ENCODE measurements around the gene TEX2.
A peak's percentile ranks its signal among the peaks of the same experiment; 100 is the strongest.

Gene TEX2

DNA sequence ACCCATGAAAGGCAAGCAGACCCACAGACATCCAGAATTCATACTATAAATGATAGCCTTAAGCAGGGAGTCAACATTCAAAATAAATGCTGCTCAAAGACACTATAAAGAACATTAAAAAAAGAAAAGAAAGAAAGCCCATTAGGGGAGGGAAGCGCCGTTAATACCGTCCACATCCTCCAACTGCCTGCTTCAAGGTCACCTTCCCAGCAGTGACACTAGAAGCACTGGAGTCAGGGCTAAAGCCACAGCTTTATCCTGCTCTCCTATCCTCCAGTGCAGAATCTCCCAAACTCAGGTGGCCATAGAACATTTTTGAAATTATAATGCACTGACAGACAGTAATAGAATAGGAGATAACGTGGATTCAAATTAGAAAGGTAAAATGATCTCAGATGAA lies 59.4 kb downstream of the TEX2 start:
- 80% methylated on average over 3 of the region's 4 CpGs for WGBS
- no peaks in the 10 kb centered on the region for H3K27me3 ChIP-seq (ENCODE audit: control insufficient read depth in 1 of 2, insufficient read depth in 1 of 2, low read length in 2 of 2)

DNA sequence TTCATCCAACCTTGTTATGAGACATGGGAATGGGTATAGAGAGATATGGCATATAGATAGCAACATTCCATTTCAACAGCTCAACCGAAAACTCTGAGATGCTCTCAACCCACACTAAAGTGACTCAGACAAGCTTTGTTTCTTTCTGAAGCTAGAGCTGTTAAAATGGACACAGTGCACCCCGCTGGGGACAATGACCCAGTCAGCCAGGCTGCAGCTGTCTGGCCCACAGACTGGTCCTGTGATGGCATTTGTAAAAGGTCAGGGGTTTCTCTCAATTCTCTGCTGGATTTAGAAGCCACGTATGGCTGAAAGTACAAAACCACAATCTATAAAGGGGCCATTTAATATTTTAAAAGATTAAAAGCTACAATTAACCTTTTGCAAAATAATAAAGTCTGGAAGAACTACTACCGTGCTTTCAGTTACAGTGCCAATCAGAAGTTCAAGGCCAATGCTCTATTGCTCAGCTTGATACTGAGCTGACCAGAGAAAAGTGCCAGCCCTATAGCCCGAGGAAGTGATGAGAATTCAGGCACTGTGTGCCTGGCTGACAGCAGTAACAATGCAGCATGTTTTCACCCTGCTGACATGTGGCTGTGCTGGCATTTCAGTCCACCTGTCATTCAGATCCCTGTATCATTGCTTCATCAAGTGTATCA lies 60.2 kb downstream of the TEX2 start:
- Histone ChIP-seq H3K18ac (ENCODE audit: low read depth in 1 of 2, low read length in 2 of 2) (peak overlapping the region; percentile 18 to 45), H2BK5ac (ENCODE audit: low read depth, low read length, poor library complexity, severe bottlenecking) (no peak overlapping the region), H3K27ac (ENCODE audit: low read length, poor library complexity, severe bottlenecking) (peak overlapping the region; percentile 62), H2BK120ac (ENCODE audit: low read depth, low read length) (no peak overlapping the region), H2AFZ (ENCODE audit: low read depth, low read length) (no peak overlapping the region), H3K79me1 (replicated peaks; ENCODE audit: low read length, poor library complexity, severe bottlenecking) (peaks cover 20% of the 10 kb centered on the region), H4K91ac (ENCODE audit: low read length) (peak overlapping the region; percentile 43), H3K4ac (ENCODE audit: low read depth in 1 of 2, low read length in 2 of 2) (no peak overlapping the region), H3K9ac (ENCODE audit: low read length) (peak overlapping the region; percentile 19), H3K4me2 (ENCODE audit: low read length, poor library complexity, severe bottlenecking) (no peak overlapping the region), H3K27me3 (ENCODE audit: control insufficient read depth in 1 of 2, insufficient read depth in 1 of 2, low read length in 2 of 2) (no peaks in the 10 kb centered on the region), H2BK12ac (ENCODE audit: low read length in 2 of 2) (peak overlapping the region in 1 of 2 experiments; percentile 45), H4K8ac (ENCODE audit: low read length) (no peak overlapping the region), H3K23ac (ENCODE audit: low read length in 2 of 2) (no peak overlapping the region), H3K4me3 (ENCODE audit: insufficient read depth in 1 of 2, low read depth in 1 of 2, low read length in 2 of 2) (no peak overlapping the region), H3K9me3 (ENCODE audit: control insufficient read depth, low read length) (no peaks in the 10 kb centered on the region), H3K14ac (ENCODE audit: low read length in 2 of 2) (no peak overlapping the region), H2BK15ac (ENCODE audit: low read depth, poor library complexity, severe bottlenecking) (no peak overlapping the region), H3K36me3 (ENCODE audit: control insufficient read depth in 1 of 2, insufficient read depth in 2 of 2, low read depth in 1 of 2, low read length in 2 of 2) (no peaks in the 10 kb centered on the region), H3K4me1 (ENCODE audit: control insufficient read depth, insufficient read depth, low read depth, low read length) (peaks cover 10% of the 10 kb centered on the region), H2AK5ac (ENCODE audit: low read length, severe bottlenecking) (no peak overlapping the region)
- 49% methylated on average over 4 of the region's 5 CpGs for WGBS
- DNase-seq = peak; percentile 72

More for the DNA sequence above, 59.4 kb downstream of the TEX2 start:
- no peak overlapping the region for H3K9ac ChIP-seq (ENCODE audit: low read length)
- H3K4me3 ChIP-seq (ENCODE audit: insufficient read depth in 1 of 2, low read depth in 1 of 2, low read length in 2 of 2) = no peak overlapping the region
- H3K4me1 ChIP-seq (ENCODE audit: control insufficient read depth, insufficient read depth, low read depth, low read length) = peaks cover 12% of the 10 kb centered on the region
- H4K8ac ChIP-seq (ENCODE audit: low read length) = no peak overlapping the region
- H2AFZ ChIP-seq (ENCODE audit: low read depth, low read length) = no peak overlapping the region
- no peaks in the 10 kb centered on the region for H3K36me3 ChIP-seq (ENCODE audit: control insufficient read depth in 1 of 2, insufficient read depth in 2 of 2, low read depth in 1 of 2, low read length in 2 of 2)
- H2BK12ac ChIP-seq (ENCODE audit: low read length in 2 of 2) = no peak overlapping the region
- H3K18ac ChIP-seq (ENCODE audit: low read depth in 1 of 2, low read length in 2 of 2) = no peak overlapping the region
- no peak overlapping the region for H3K27ac ChIP-seq (ENCODE audit: low read length, poor library complexity, severe bottlenecking)
- H3K14ac ChIP-seq (ENCODE audit: low read length in 2 of 2) = no peak overlapping the region
- no peak for DNase-seq
- no peak overlapping the region for H4K91ac ChIP-seq (ENCODE audit: low read length)
- no peak overlapping the region for H3K23ac ChIP-seq (ENCODE audit: low read length in 2 of 2)
- no peaks in the 10 kb centered on the region for H3K9me3 ChIP-seq (ENCODE audit: control insufficient read depth, low read length)
- peaks cover 24% of the 10 kb centered on the region for H3K79me1 ChIP-seq (replicated peaks; ENCODE audit: low read length, poor library complexity, severe bottlenecking)
- no peak overlapping the region for H2AK5ac ChIP-seq (ENCODE audit: low read length, severe bottlenecking)
- no peak overlapping the region for H2BK120ac ChIP-seq (ENCODE audit: low read depth, low read length)
- no peak overlapping the region for H3K4me2 ChIP-seq (ENCODE audit: low read length, poor library complexity, severe bottlenecking)
- no peak overlapping the region for H3K4ac ChIP-seq (ENCODE audit: low read depth in 1 of 2, low read length in 2 of 2)
- H2BK15ac ChIP-seq (ENCODE audit: low read depth, poor library complexity, severe bottlenecking) = no peak overlapping the region
- H2BK5ac ChIP-seq (ENCODE audit: low read depth, low read length, poor library complexity, severe bottlenecking) = no peak overlapping the region

DNA sequence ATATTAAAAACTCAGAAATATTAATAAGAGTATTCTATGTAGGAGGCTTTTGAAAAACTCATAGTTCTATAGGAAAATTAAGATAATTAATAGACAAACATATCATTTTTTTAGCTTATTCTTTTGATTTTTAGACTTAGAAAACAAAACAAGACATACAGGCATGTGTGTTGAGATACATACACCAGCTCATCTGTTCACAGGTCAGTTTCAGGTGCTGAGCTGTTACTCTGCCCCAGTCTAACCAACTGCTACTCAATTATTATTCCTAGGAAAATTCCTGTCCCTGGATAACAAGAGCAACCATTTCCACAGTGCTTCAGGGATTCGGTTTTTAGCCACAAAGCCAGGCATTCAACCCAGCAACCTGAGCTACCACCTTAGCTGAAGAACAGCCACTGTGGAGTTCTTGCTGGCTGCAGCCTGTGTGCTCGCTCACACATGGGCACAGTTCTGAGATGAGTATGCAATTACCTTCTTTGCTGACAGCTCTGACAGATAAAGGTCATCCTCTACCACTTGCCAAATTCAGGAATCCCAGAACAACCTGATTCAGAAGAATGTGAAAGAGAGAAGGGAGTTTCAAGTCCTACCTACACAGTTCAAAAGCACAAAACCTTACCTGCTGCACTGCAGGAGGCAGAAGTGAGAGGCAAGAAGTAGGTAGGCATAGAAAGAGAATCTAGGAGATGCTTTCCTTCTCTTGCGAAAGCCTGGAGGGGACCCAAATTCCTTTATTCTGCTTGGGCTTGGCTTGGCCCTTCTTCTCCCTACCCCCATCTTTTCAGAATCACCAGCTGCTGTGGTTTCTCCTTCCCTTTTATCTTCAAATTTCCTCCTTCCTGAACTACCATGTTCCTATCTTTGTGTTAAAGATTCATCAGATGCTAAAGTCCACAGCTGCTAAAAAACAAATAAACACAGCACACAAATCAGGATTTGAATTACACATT lies 62.7 kb downstream of the TEX2 start:
- Histone ChIP-seq H3K18ac (ENCODE audit: low read depth in 1 of 2, low read length in 2 of 2) (no peak overlapping the region), H3K14ac (ENCODE audit: low read length in 2 of 2) (no peak overlapping the region)
- 98% methylated on average over 3 of the region's 3 CpGs for WGBS

More for the DNA sequence above, 62.7 kb downstream of the TEX2 start:
- Histone ChIP-seq H2AFZ (ENCODE audit: low read depth, low read length) (no peak overlapping the region), H2BK12ac (ENCODE audit: low read length in 2 of 2) (peak overlapping the region in 1 of 2 experiments; percentile 12), H3K36me3 (ENCODE audit: control insufficient read depth in 1 of 2, insufficient read depth in 2 of 2, low read depth in 1 of 2, low read length in 2 of 2) (no peaks in the 10 kb centered on the region), H3K9ac (ENCODE audit: low read length) (no peak overlapping the region), H3K4me2 (ENCODE audit: low read length, poor library complexity, severe bottlenecking) (no peak overlapping the region), H2BK120ac (ENCODE audit: low read depth, low read length) (no peak overlapping the region), H3K4me3 (ENCODE audit: insufficient read depth in 1 of 2, low read depth in 1 of 2, low read length in 2 of 2) (no peak overlapping the region), H3K23ac (ENCODE audit: low read length in 2 of 2) (no peak overlapping the region), H3K9me3 (ENCODE audit: control insufficient read depth, low read length) (no peaks in the 10 kb centered on the region), H3K79me1 (replicated peaks; ENCODE audit: low read length, poor library complexity, severe bottlenecking) (peaks cover 11% of the 10 kb centered on the region), H3K4me1 (ENCODE audit: control insufficient read depth, insufficient read depth, low read depth, low read length) (peaks cover 10% of the 10 kb centered on the region), H3K27ac (ENCODE audit: low read length, poor library complexity, severe bottlenecking) (no peak overlapping the region), H2AK5ac (ENCODE audit: low read length, severe bottlenecking) (no peak overlapping the region), H3K27me3 (ENCODE audit: control insufficient read depth in 1 of 2, insufficient read depth in 1 of 2, low read length in 2 of 2) (no peaks in the 10 kb centered on the region), H4K8ac (ENCODE audit: low read length) (no peak overlapping the region), H4K91ac (ENCODE audit: low read length) (no peak overlapping the region), H3K4ac (ENCODE audit: low read depth in 1 of 2, low read length in 2 of 2) (no peak overlapping the region), H2BK5ac (ENCODE audit: low read depth, low read length, poor library complexity, severe bottlenecking) (no peak overlapping the region), H2BK15ac (ENCODE audit: low read depth, poor library complexity, severe bottlenecking) (no peak overlapping the region)
- DNase-seq = no peak
